ENCODE measurements around the gene PEX12. TPM values are rescaled to one million over a fixed set of nuclear protein-coding genes. Genes with fewer than 3 reads are reported as not detected.

The PEX12 gene
- total and polyA plus RNA-seq, 2 donors (not counting 3 experiments of a cell fraction or from before 2014, with no cell fraction given), result 3.4 to 4.5 TPM

GRCh38 chr17:35618628-35619027 lies 40.3 kb upstream of the PEX12 start:
- Histone ChIP-seq H3K4me2 (ENCODE audit: insufficient read depth, low read length) (no peak overlapping the region), H3K27ac (ENCODE audit: insufficient read depth, low read depth, low read length) (no peak overlapping the region), H3K4me3 (replicated peaks in 1 of 3; ENCODE audit: insufficient read depth in 1 of 3, low read depth in 1 of 3, low read length in 3 of 3) (no peak overlapping the region), H3K9me1 (replicated peaks; ENCODE audit: control insufficient read depth, extremely low read depth, insufficient read depth, low read length) (no peaks in the 10 kb centered on the region), H3K27me3 (ENCODE audit: control insufficient read depth in 2 of 2, insufficient read depth in 2 of 2, low read length in 2 of 2) (no peaks in the 10 kb centered on the region), H2AFZ (ENCODE audit: low read depth, low read length) (no peak overlapping the region), H4K20me1 (replicated peaks; ENCODE audit: control insufficient read depth, extremely low read depth, insufficient read depth, low read length) (no peaks in the 10 kb centered on the region), H3K9me3 (replicated peaks; ENCODE audit: control insufficient read depth, insufficient read depth, low read length) (no peaks in the 10 kb centered on the region), H3K4me1 (ENCODE audit: control insufficient read depth, extremely low read depth, insufficient read depth, low read length) (peaks cover 5% of the 10 kb centered on the region), H3K36me3 (ENCODE audit: control insufficient read depth in 2 of 2, extremely low read depth in 1 of 2, insufficient read depth in 2 of 2, low read length in 2 of 2) (peaks cover 0 to 3% of the 10 kb centered on the region in 2 experiments), H3K9ac (replicated peaks; ENCODE audit: extremely low read depth, insufficient read depth, low read length) (no peak overlapping the region), H3K79me2 (ENCODE audit: control insufficient read depth, insufficient read depth, low read length) (peaks cover 30% of the 10 kb centered on the region)
- intact Hi-C loops (cut with micrococcal nuclease) (no loop called here), dilution Hi-C loops (cut with MboI; ENCODE audit: extremely low pct_ligation_motif_present, low sequenced_read_pairs) (loop anchor here (25.0 kb wide), 1 partner anchor 119 kb away; the partner anchor contains the start of gene RASL10B)
- ChIA-PET POLR2A (no interaction called here), CTCF (interaction anchor here (0.6 to 2.4 kb wide), 4 partner anchors 10 to 190 kb away, joined by 3 to 9 read pairs (median 4); no protein-coding TSS in a partner anchor)
- BruUV-seq (replicated peaks), result no TSS peak
- no peak for FAIRE-seq
- DNase-seq (ENCODE audit: low read depth, low spot score), result no peak
- TF ChIP-seq FOS (IDR thresholded peaks at IDR 0.05; ENCODE audit: borderline replicate concordance, insufficient read depth, low read length) (no peak), GATA2 (IDR thresholded peaks at IDR 0.05; ENCODE audit: insufficient read depth, insufficient read length, low read depth, low read length) (no peak), JUN (IDR thresholded peaks at IDR 0.05; ENCODE audit: borderline replicate concordance, insufficient read depth, insufficient read length, low read depth) (no peak), POLR2AphosphoS5 (IDR thresholded peaks at IDR 0.05; ENCODE audit: insufficient read depth, low read depth, low read length) (no peak), MYC (IDR thresholded peaks at IDR 0.05; ENCODE audit: low read depth, low read length) (no peak), POLR2A (IDR thresholded peaks at IDR 0.05; ENCODE audit: low read depth, low read length) (no peak), EZH2 (IDR thresholded peaks at IDR 0.05; ENCODE audit: borderline replicate concordance, low read depth, low read length, severe bottlenecking) (no peak)
- TF ChIP-seq, protein P1, sequence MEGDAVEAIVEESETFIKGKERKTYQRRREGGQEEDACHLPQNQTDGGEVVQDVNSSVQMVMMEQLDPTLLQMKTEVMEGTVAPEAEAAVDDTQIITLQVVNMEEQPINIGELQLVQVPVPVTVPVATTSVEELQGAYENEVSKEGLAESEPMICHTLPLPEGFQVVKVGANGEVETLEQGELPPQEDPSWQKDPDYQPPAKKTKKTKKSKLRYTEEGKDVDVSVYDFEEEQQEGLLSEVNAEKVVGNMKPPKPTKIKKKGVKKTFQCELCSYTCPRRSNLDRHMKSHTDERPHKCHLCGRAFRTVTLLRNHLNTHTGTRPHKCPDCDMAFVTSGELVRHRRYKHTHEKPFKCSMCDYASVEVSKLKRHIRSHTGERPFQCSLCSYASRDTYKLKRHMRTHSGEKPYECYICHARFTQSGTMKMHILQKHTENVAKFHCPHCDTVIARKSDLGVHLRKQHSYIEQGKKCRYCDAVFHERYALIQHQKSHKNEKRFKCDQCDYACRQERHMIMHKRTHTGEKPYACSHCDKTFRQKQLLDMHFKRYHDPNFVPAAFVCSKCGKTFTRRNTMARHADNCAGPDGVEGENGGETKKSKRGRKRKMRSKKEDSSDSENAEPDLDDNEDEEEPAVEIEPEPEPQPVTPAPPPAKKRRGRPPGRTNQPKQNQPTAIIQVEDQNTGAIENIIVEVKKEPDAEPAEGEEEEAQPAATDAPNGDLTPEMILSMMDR (IDR thresholded peaks at IDR 0.05; ENCODE audit: extremely low read depth in 1 of 2, insufficient read depth in 1 of 2, low read depth in 1 of 2, low read length in 2 of 2), result no peak
- TF ChIP-seq, protein P2, sequence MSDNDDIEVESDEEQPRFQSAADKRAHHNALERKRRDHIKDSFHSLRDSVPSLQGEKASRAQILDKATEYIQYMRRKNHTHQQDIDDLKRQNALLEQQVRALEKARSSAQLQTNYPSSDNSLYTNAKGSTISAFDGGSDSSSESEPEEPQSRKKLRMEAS (IDR thresholded peaks at IDR 0.05; ENCODE audit: insufficient read depth, insufficient read length), result no peak
